HFFc6 (cell line): Measurements from ENCODE around the gene AOPEP. TPM values are rescaled to one million over a fixed set of nuclear protein-coding genes. Genes with fewer than 3 reads are reported as not detected.

Experiments
- DNase-seq: peaks from one replicate; pipeline ENCODE4 v3.0.0-alpha.2; 2018
- H3K27ac Mint-ChIP-seq: 2 replicates; pipeline ENCODE4 v1.8.0; 2020; ENCODE audit warnings: mild to moderate bottlenecking, mixed read lengths
- H3K27me3 Mint-ChIP-seq: 2 replicates; pipeline ENCODE4 v1.8.0; 2021; ENCODE audit warnings: mild to moderate bottlenecking, moderate library complexity, mixed read lengths; ENCODE audit not compliant: insufficient read depth
- H3K36me3 Mint-ChIP-seq: 2 replicates; pipeline ENCODE4 v1.8.0; 2021; ENCODE audit warnings: low read depth, mixed read lengths
- H3K4me1 Mint-ChIP-seq: 2 replicates; pipeline ENCODE4 v1.8.0; 2020; ENCODE audit warnings: low read depth, mixed read lengths
- H3K4me3 Mint-ChIP-seq: 2 replicates; pipeline ENCODE4 v1.8.0; 2020; ENCODE audit warnings: mild to moderate bottlenecking, moderate library complexity, mixed read lengths
- H3K9me3 Mint-ChIP-seq: 2 replicates; pipeline ENCODE4 v1.8.0; 2020; ENCODE audit warnings: mild to moderate bottlenecking, mixed read lengths
- CTCF ChIP-seq: fragments of 200-600 bp; sonication (generic); IDR thresholded peaks from 2 replicates; pipeline ENCODE4 v1.5.0; 2021; ENCODE audit warnings: antibody characterized with exemption, mild to moderate bottlenecking
- total RNA-seq, 6 experiments: library from RNA; stranded (reverse); fragmentation: NEBNext Ultra II Directional; extraction: Animal tissue kit (Norgen Biotek cat#: 25700); gene quantifications; 2 replicates in 1 of 6; 3 replicates in 5 of 6; pipeline ENCODE4 v1.2.3, GENCODE V29; 2021

Gene AOPEP
- total RNA-seq, 6 experiments from 2014 or later, result 32.2 to 46.6 (median 36.3) TPM

- no peak for DNase-seq
- Mint-ChIP-seq H3K4me1 (peaks cover 16% of the 10 kb centered on the region), H3K27ac (no peak overlapping the region), H3K9me3 (no peaks in the 10 kb centered on the region), H3K27me3 (no peaks in the 10 kb centered on the region), H3K36me3 (no peaks in the 10 kb centered on the region), H3K4me3 (no peak overlapping the region)
- no peak for TF ChIP-seq CTCF
Measured at GRCh38 chr9:94993821-94994165, 267.3 kb downstream of the AOPEP start.

- no peak for DNase-seq
- H3K27ac Mint-ChIP-seq, result no peak overlapping the region
- no peaks in the 10 kb centered on the region for H3K36me3 Mint-ChIP-seq
- H3K4me3 Mint-ChIP-seq, result no peak overlapping the region
- no peaks in the 10 kb centered on the region for H3K9me3 Mint-ChIP-seq
- peaks cover 16% of the 10 kb centered on the region for H3K4me1 Mint-ChIP-seq
- no peaks in the 10 kb centered on the region for H3K27me3 Mint-ChIP-seq
- no peak for TF ChIP-seq CTCF
Measured at GRCh38 chr9:94995048-94995693, 268.7 kb downstream of the AOPEP start.

- no peaks in the 10 kb centered on the region; the same call in 1 of the 2 replicates for H3K36me3 Mint-ChIP-seq
- DNase-seq, result no peak
- H3K27ac Mint-ChIP-seq, result no peak overlapping the region
- H3K4me3 Mint-ChIP-seq, result no peak overlapping the region
- no peaks in the 10 kb centered on the region for H3K9me3 Mint-ChIP-seq
- no peaks in the 10 kb centered on the region for H3K27me3 Mint-ChIP-seq
- no peak for TF ChIP-seq CTCF
- H3K4me1 Mint-ChIP-seq, result peaks cover 26% of the 10 kb centered on the region
Measured at GRCh38 chr9:94996641-94997040, 270.1 kb downstream of the AOPEP start.

GRCh38 chr9:94997727-94998126, 271.2 kb downstream of the AOPEP start:
- Mint-ChIP-seq H3K4me3 (no peak overlapping the region), H3K9me3 (no peaks in the 10 kb centered on the region), H3K36me3 (no peaks in the 10 kb centered on the region; the same call in 1 of the 2 replicates), H3K27ac (no peak overlapping the region), H3K4me1 (peaks cover 30% of the 10 kb centered on the region), H3K27me3 (no peaks in the 10 kb centered on the region; the same call in 1 of the 2 replicates)
- DNase-seq, result no peak
- TF ChIP-seq CTCF, result no peak

- Mint-ChIP-seq H3K9me3 (no peaks in the 10 kb centered on the region), H3K27me3 (no peaks in the 10 kb centered on the region; the same call in 1 of the 2 replicates), H3K27ac (no peak overlapping the region), H3K4me3 (no peak overlapping the region), H3K36me3 (no peaks in the 10 kb centered on the region; the same call in 1 of the 2 replicates), H3K4me1 (peaks cover 43% of the 10 kb centered on the region)
- no peak for DNase-seq
- TF ChIP-seq CTCF, result no peak
Measured at GRCh38 chr9:94999832-95000231, 273.3 kb downstream of the AOPEP start.
